CD14-positive monocyte (primary cell): Measurements from ENCODE around the gene SDE2. TPM values are rescaled to one million over a fixed set of nuclear protein-coding genes. Genes with fewer than 3 reads are reported as not detected.

Experiments used
- DNase-seq, 3 donors: peaks; one replicate each; pipeline ENCODE4 v3.0.0-alpha.2; 2011 to 2022
- H2AFZ ChIP-seq: 2 replicates; pipeline ENCODE4 v1.6.0; 2012; ENCODE audit warnings: mild to moderate bottlenecking, low read depth, low read length, inconsistent platforms; ENCODE audit not compliant: insufficient read depth, poor library complexity, severe bottlenecking
- H3K27ac ChIP-seq, 2 donors: 1 replicate in 1 of 2; 2 replicates in 1 of 2; pipeline ENCODE4 v1.5.1; 2012 to 2013; ENCODE audit warnings: low read length in 2 of 2, control low read depth in 1 of 2, inconsistent platforms in 1 of 2, low read depth in 1 of 2, mild to moderate bottlenecking in 1 of 2
- H3K27me3 ChIP-seq, 2 donors: one replicate each; pipeline versions ENCODE4 v1.6.0 to v1.6.1; 2011 to 2013; ENCODE audit warnings: low read length in 2 of 2; ENCODE audit not compliant: control insufficient read depth in 2 of 2, insufficient read depth in 2 of 2
- H3K36me3 ChIP-seq, 2 donors: replicated peaks in 1 of 2; 1 replicate in 1 of 2; 2 replicates in 1 of 2; pipeline versions ENCODE4 v1.5.1 to v1.6.1; 2012 to 2013; ENCODE audit warnings: low read length in 2 of 2, control low read depth in 1 of 2, inconsistent platforms in 1 of 2, mild to moderate bottlenecking in 1 of 2; ENCODE audit not compliant: insufficient read depth in 2 of 2, control insufficient read depth in 1 of 2
- H3K4me1 ChIP-seq, 2 donors: 1 replicate in 1 of 2; 2 replicates in 1 of 2; pipeline versions ENCODE4 v1.5.1 to v1.6.1; 2012 to 2013; ENCODE audit warnings: low read length in 2 of 2, control low read depth in 1 of 2, inconsistent platforms in 1 of 2, mild to moderate bottlenecking in 1 of 2, moderate library complexity in 1 of 2; ENCODE audit not compliant: insufficient read depth in 2 of 2, control insufficient read depth in 1 of 2
- H3K4me2 ChIP-seq: replicated peaks from 2 replicates; pipeline ENCODE3; 2012; ENCODE audit warnings: low read length, moderate library complexity, mild to moderate bottlenecking; ENCODE audit not compliant: poor library complexity, severe bottlenecking; ENCODE audit errors: extremely low read depth
- H3K4me3 ChIP-seq, 3 experiments: fragments of 200-600 bp in 1 of 3; sonication (generic) in 1 of 3; replicated peaks in 1 of 3; 1 replicate in 2 of 3; 2 replicates in 1 of 3; pipeline ENCODE4 v1.5.1; 2011 to 2013; ENCODE audit warnings: low read length in 3 of 3, mild to moderate bottlenecking in 3 of 3, control low read depth in 2 of 3, low read depth in 2 of 3, inconsistent platforms in 1 of 3, moderate library complexity in 1 of 3
- H3K79me2 ChIP-seq: 2 replicates; pipeline ENCODE4 v1.6.0; 2012; ENCODE audit warnings: mild to moderate bottlenecking, control low read depth, inconsistent platforms, low read length, moderate library complexity; ENCODE audit not compliant: insufficient read depth
- H3K9ac ChIP-seq: 2 replicates; pipeline ENCODE4 v1.6.0; 2017; ENCODE audit warnings: low read length, mild to moderate bottlenecking; ENCODE audit not compliant: insufficient read depth, poor library complexity, severe bottlenecking
- H3K9me3 ChIP-seq, 2 donors: replicated peaks in 1 of 2; 1 replicate in 1 of 2; 2 replicates in 1 of 2; pipeline versions ENCODE4 v1.5.1 to v1.6.1; 2012 to 2013; ENCODE audit warnings: low read length in 2 of 2, control low read depth in 1 of 2; ENCODE audit not compliant: control insufficient read depth in 1 of 2, insufficient read depth in 1 of 2
- H4K20me1 ChIP-seq: 2 replicates; pipeline ENCODE4 v1.6.0; 2012; ENCODE audit warnings: mild to moderate bottlenecking, low read length, control low read depth, moderate library complexity; ENCODE audit not compliant: insufficient read depth
- H3K27ac Mint-ChIP-seq, 7 donors: one replicate each; pipeline ENCODE4 v1.8.0; 2020; ENCODE audit warnings: mild to moderate bottlenecking in 7 of 7, mixed read lengths in 7 of 7, moderate library complexity in 6 of 7, inconsistent platforms in 2 of 7
- H3K27me3 Mint-ChIP-seq, 3 donors: one replicate each; pipeline ENCODE4 v1.8.0; 2021 to 2022; ENCODE audit warnings: low read depth in 3 of 3, mild to moderate bottlenecking in 3 of 3, mixed read lengths in 3 of 3, moderate library complexity in 3 of 3, inconsistent platforms in 1 of 3
- H3K36me3 Mint-ChIP-seq, 2 donors: one replicate each; pipeline ENCODE4 v1.8.0; 2020; ENCODE audit warnings: mixed read lengths in 2 of 2, inconsistent platforms in 1 of 2, mild to moderate bottlenecking in 1 of 2
- H3K4me1 Mint-ChIP-seq: one replicate; pipeline ENCODE4 v1.8.0; 2020; ENCODE audit warnings: mild to moderate bottlenecking, mixed read lengths
- H3K4me3 Mint-ChIP-seq, 2 donors: one replicate each; pipeline ENCODE4 v1.8.0; 2020; ENCODE audit warnings: mild to moderate bottlenecking in 2 of 2, mixed read lengths in 2 of 2, moderate library complexity in 1 of 2
- H3K9me3 Mint-ChIP-seq, 7 donors: one replicate each; pipeline ENCODE4 v1.8.0; 2020 to 2022; ENCODE audit warnings: mixed read lengths in 7 of 7, mild to moderate bottlenecking in 6 of 7, moderate library complexity in 6 of 7, inconsistent platforms in 2 of 7
- WGBS: methylation state at CpG from one replicate; pipeline ENCODE4 v1.1.5; 2013; ENCODE audit warnings: missing lambda C conversion rate; ENCODE audit not compliant: insufficient coverage; 5-methylcytosine and 5-hydroxymethylcytosine counted together
- intact Hi-C, 2 donors: fragments of 100-400 bp; cut with micrococcal nuclease; formaldehyde crosslinking; loops; one replicate each; pipeline versions ENCODE4 v1.15.0 to v1.15.1; 2023
- polyA plus RNA-seq, 3 donors: library from polyadenylated mRNA; depleted of rRNA in 1 of 3; unstranded in 2 of 3; stranded (reverse) in 1 of 3; fragments of 300-500 nt in 2 of 3; fragments of >200 nt in 1 of 3; fragmentation: Illumina TruSeq in 2 of 3; gene quantifications; 1 replicate in 2 of 3; 2 replicates in 1 of 3; pipeline ENCODE4 v1.2.3, GENCODE V29; 2012 to 2021
- TF ChIP-seq, protein P1 (sequence below): fragments of 200-600 bp; IDR thresholded peaks from one replicate; pipeline ENCODE4 v1.8.0; 2022; ENCODE audit warnings: antibody characterized with exemption, mild to moderate bottlenecking

SDE2 gene
- polyA plus RNA-seq, 3 donors = 6.8 to 18.0 (median 8.4) TPM

DNA sequence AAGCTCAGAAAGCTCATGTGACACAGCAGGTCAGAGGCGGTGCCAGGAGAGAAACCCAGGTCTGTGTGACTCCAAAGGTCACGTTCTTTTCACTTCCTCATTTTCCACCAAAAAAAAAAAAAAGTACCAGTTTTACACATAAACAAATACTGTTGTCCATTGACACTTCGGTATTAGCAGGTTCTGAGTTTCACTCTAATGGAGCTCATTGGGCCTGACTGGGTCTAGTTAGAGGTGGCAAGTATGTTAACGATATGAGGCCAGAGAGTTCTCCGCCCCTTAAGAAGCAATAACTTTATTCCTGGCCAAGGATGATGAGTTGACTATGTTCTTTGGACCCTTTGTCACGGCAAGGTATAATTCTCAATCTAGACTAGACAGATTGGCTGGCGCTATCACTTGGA lies 30.0 kb upstream of the SDE2 start:
- H3K79me2 ChIP-seq = no peaks in the 10 kb centered on the region
- H3K27me3 Mint-ChIP-seq = peaks cover 0 to 5% (median 5%) of the 10 kb centered on the region in 3 donors
- peaks cover 63 to 69% of the 10 kb centered on the region in 2 donors for H3K4me1 ChIP-seq
- no peaks in the 10 kb centered on the region for H3K27me3 ChIP-seq
- H3K9me3 ChIP-seq = no peaks in the 10 kb centered on the region
- H3K36me3 Mint-ChIP-seq = peaks cover 0 to 4% of the 10 kb centered on the region in 2 donors
- DNase-seq = peak; percentile 83 to 98 (median 94)
- peak overlapping the region; percentile 16 for H3K9ac ChIP-seq
- H3K4me2 ChIP-seq = peak overlapping the region; percentile 43
- H3K27ac ChIP-seq = peak overlapping the region; percentile 76 to 93
- peak overlapping the region in 1 of 2 donors; percentile 59 for H3K4me3 Mint-ChIP-seq
- H3K36me3 ChIP-seq = no peaks in the 10 kb centered on the region
- intact Hi-C loops = loop anchor here (5.0 kb wide), 1 partner anchor 33 kb away; the partner anchor contains the start of gene H3-3A (in 2 of the 2)
- no peak overlapping the region for H2AFZ ChIP-seq
- H3K4me1 Mint-ChIP-seq = peaks cover 65% of the 10 kb centered on the region
- peaks cover 0 to 7% (median 0%) of the 10 kb centered on the region in 7 donors for H3K9me3 Mint-ChIP-seq
- 92% methylated on average over 2 of the region's 7 CpGs for WGBS
- peak overlapping the region in 1 of 3 experiments; percentile 32 for H3K4me3 ChIP-seq
- no peaks in the 10 kb centered on the region for H4K20me1 ChIP-seq
- TF ChIP-seq, protein P1, sequence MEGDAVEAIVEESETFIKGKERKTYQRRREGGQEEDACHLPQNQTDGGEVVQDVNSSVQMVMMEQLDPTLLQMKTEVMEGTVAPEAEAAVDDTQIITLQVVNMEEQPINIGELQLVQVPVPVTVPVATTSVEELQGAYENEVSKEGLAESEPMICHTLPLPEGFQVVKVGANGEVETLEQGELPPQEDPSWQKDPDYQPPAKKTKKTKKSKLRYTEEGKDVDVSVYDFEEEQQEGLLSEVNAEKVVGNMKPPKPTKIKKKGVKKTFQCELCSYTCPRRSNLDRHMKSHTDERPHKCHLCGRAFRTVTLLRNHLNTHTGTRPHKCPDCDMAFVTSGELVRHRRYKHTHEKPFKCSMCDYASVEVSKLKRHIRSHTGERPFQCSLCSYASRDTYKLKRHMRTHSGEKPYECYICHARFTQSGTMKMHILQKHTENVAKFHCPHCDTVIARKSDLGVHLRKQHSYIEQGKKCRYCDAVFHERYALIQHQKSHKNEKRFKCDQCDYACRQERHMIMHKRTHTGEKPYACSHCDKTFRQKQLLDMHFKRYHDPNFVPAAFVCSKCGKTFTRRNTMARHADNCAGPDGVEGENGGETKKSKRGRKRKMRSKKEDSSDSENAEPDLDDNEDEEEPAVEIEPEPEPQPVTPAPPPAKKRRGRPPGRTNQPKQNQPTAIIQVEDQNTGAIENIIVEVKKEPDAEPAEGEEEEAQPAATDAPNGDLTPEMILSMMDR = no peak
- peak overlapping the region; percentile 93 to 96 (median 95) for H3K27ac Mint-ChIP-seq

DNA sequence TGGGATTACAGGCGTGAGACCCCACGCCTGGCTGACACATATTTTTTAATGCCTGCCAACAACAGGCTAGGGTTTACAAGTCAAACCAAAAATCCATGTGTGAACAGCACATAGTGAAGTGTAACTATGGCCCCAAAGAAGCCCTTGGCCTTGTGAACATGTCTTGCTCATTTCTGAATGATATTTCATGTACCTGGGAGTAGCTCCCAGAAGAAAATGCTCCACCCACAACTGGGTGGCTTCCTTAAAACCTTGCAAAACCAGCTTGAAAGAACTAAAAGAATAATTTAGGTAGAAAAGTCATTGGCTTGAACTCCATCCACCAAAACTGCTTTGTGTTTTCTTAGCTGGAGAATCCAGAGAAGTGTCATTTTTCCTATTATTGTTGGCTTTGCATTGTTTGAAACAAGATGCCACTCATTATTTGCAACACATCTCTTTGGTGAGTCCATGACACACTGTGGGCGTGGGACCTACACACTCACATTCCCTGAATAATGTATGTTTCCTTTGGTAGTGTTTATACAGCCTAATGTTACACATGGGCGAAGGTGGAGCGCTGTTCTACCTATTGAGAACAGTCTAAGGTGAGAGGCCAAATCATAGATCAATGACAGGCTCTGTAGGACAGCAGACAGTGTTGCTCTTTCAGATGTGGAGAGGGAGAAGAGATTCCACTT lies 28.5 kb upstream of the SDE2 start:
- peak overlapping the region; percentile 93 to 96 (median 95) for H3K27ac Mint-ChIP-seq
- no peak overlapping the region for H3K9ac ChIP-seq
- TF ChIP-seq, protein P1 = no peak
- H3K36me3 ChIP-seq = no peaks in the 10 kb centered on the region
- intact Hi-C loops = loop anchor here (5.0 kb wide), 1 partner anchor 35 kb away; the partner anchor contains the start of gene H3-3A (in 2 of the 2)
- 100% methylated on average over 2 of the region's 5 CpGs for WGBS
- H3K4me3 Mint-ChIP-seq = no peak overlapping the region
- H3K27me3 ChIP-seq = no peaks in the 10 kb centered on the region
- H3K4me2 ChIP-seq = no peak overlapping the region
- H3K9me3 Mint-ChIP-seq = peaks cover 0 to 7% (median 0%) of the 10 kb centered on the region in 7 donors
- no peaks in the 10 kb centered on the region for H4K20me1 ChIP-seq
- H3K4me1 ChIP-seq = peaks cover 49 to 55% of the 10 kb centered on the region in 2 donors
- peaks cover 0 to 5% (median 2%) of the 10 kb centered on the region in 3 donors for H3K27me3 Mint-ChIP-seq
- H3K36me3 Mint-ChIP-seq = peaks cover 0 to 4% of the 10 kb centered on the region in 2 donors
- no peak overlapping the region for H3K4me3 ChIP-seq
- H3K79me2 ChIP-seq = no peaks in the 10 kb centered on the region
- H3K9me3 ChIP-seq = no peaks in the 10 kb centered on the region
- H2AFZ ChIP-seq = no peak overlapping the region
- H3K27ac ChIP-seq = peak overlapping the region in 1 of 2 donors; percentile 93
- H3K4me1 Mint-ChIP-seq = peaks cover 53% of the 10 kb centered on the region
- DNase-seq = peak in 1 of 3 donors; percentile 17
